Activated T-helper 9 cell treated with anti-CD3 and anti-CD28 coated beads, Interleukin-2, amount 50 U/mL, for 16 hours (primary cell): ENCODE measurements around the gene TSPAN15.
"Not testable (repeated sequence)": the region's sequence is repeated elsewhere in the genome, so short reads cannot be mapped to it uniquely, and the experiment has no call there.

Experiments
- DNase-seq: peaks from one replicate; pipeline ENCODE4 v3.0.0-alpha.2; 2020; ENCODE audit warnings: low read depth

TSPAN15 gene

GRCh38 chr10:69503001-69503895 lies 52.0 kb downstream of the TSPAN15 start:
- no peak for DNase-seq

- no peak for DNase-seq
Observed at GRCh38 chr10:69503896-69504265, 52.6 kb downstream of the TSPAN15 start.

GRCh38 chr10:69504576-69505250 lies 53.4 kb downstream of the TSPAN15 start:
- DNase-seq: no peak

- DNase-seq: no peak
Observed at GRCh38 chr10:69505636-69506318, 54.5 kb downstream of the TSPAN15 start.

- no peak for DNase-seq
Observed at GRCh38 chr10:69506487-69506833, 55.2 kb downstream of the TSPAN15 start.

GRCh38 chr10:69506834-69507713 lies 55.8 kb downstream of the TSPAN15 start:
- DNase-seq: no peak

- DNase-seq: no peak
Observed at GRCh38 chr10:69508738-69509340, 57.6 kb downstream of the TSPAN15 start.

- no peak for DNase-seq
Observed at GRCh38 chr10:69512901-69513300, 61.6 kb downstream of the TSPAN15 start.

- DNase-seq: no peak
Observed at GRCh38 chr10:69513617-69514016, 62.4 kb downstream of the TSPAN15 start.

- peak; percentile 67 for DNase-seq
Observed at GRCh38 chr10:69515699-69516259, 64.5 kb downstream of the TSPAN15 start.

GRCh38 chr10:69516316-69516715 lies 65.1 kb downstream of the TSPAN15 start:
- DNase-seq: no peak

- DNase-seq: no peak
Observed at GRCh38 chr10:69516796-69517195, 65.5 kb downstream of the TSPAN15 start.

- DNase-seq: no peak
Observed at GRCh38 chr10:69517271-69517848, 66.1 kb downstream of the TSPAN15 start.

- DNase-seq: no peak
Observed at GRCh38 chr10:69527961-69528360, 76.7 kb downstream of the TSPAN15 start.

- DNase-seq: no peak
Observed at GRCh38 chr10:69533658-69534057, 82.4 kb downstream of the TSPAN15 start.

GRCh38 chr10:69536521-69536920 lies 85.3 kb downstream of the TSPAN15 start:
- not testable (repeated sequence) for DNase-seq

- no peak for DNase-seq
Observed at GRCh38 chr10:69537449-69537848, 86.2 kb downstream of the TSPAN15 start.

GRCh38 chr10:69538461-69538860 lies 87.2 kb downstream of the TSPAN15 start:
- DNase-seq: no peak

- DNase-seq: no peak
Observed at GRCh38 chr10:69541463-69541862, 90.2 kb downstream of the TSPAN15 start.

- DNase-seq: no peak
Observed at GRCh38 chr10:69549959-69550358, 98.7 kb downstream of the TSPAN15 start.

- DNase-seq: no peak
Observed at GRCh38 chr10:69552268-69552667, 101.0 kb downstream of the TSPAN15 start.
